NCI-H2196 treated with DMSO at 0.1 percent for 48 hours (cell line): ENCODE results near the gene THADA.

Experiments used
- DNase-seq: peaks from one replicate; lab custom pipeline; 2025; ENCODE audit not compliant: unreplicated experiment; lab: John Stamatoyannopoulos, UW

Gene THADA

GRCh38 chr2:43228756-43229659 lies 366.8 kb downstream of the THADA start:
- DNase-seq, result no peak

- DNase-seq, result no peak
Observed at GRCh38 chr2:43228321-43228751, 367.5 kb downstream of the THADA start.

GRCh38 chr2:43227830-43228281 lies 368.0 kb downstream of the THADA start:
- no peak for DNase-seq

DNA sequence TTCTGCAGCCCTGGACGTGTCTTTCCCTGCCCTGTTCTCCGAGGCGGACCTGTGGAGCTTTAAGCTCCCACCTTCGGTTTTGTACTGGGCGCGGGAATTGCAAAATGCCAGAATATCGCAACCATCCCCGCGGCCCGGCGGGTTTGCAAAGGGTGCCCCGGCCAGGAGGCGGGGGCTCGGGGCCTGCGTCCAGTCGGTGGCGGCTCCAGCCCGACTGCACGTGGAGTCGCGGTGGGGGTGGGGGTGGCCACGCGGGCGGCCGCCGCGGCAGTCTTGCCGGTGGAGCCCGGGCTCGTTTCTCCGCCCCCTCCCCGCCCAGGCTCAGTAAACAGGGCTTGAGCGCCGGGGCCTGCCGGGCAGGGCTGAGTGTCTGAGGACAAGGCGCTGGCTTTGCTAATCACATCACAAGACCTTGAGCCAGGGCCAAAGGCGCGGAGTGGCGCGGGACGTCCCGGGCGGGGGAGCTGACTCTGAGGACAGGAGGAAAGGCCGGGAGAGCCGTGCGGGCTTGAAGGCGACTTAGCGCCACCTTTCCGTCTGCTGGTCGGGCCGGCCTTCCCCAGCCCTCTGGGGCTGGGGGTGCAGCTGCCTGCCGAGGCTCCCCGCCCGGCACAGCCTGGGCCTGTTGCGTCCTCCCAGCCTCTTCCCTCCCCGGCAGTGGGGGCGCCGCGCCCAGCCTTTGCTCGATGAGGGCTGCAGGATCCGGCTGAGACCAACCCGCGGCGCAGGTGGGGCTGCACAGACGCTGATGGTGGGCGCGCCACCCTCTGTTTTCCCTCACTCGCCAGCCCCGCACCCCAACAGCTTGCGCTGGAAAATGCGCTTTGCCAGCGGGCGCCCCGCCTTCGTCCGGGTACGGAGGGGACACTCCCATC lies 368.6 kb downstream of the THADA start:
- peak; percentile 38 for DNase-seq

DNA sequence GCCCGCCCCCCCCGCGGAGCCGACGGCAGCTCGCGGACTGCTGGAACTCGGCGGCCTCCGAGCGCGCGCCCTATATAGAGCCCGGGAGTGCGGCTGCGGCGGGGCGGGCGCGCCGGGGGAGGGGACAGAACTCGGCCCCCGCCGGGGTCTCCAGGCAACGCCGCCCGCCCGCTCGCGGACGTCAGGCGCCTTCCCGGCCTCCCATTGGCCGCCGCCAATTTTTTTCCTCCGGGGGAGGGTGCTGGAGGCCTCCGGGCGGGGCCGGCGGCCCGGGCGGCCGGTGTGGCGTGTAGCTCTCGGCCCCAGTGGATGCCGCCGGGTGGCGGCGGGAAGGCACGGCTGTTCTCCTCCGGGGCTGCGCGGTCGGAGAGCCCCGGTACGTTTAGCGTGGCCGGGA lies 369.3 kb downstream of the THADA start, which contains the start of gene ZFP36L2:
Gene ZFP36L2 (minus strand): TSS at position 49 of the 397 bp plus-strand sequence. CDS start 291 bp downstream, outside the sequence.
- peak; percentile 83 for DNase-seq

- DNase-seq, result no peak
Observed at GRCh38 chr2:43225788-43226557, 369.9 kb downstream of the THADA start.

DNA sequence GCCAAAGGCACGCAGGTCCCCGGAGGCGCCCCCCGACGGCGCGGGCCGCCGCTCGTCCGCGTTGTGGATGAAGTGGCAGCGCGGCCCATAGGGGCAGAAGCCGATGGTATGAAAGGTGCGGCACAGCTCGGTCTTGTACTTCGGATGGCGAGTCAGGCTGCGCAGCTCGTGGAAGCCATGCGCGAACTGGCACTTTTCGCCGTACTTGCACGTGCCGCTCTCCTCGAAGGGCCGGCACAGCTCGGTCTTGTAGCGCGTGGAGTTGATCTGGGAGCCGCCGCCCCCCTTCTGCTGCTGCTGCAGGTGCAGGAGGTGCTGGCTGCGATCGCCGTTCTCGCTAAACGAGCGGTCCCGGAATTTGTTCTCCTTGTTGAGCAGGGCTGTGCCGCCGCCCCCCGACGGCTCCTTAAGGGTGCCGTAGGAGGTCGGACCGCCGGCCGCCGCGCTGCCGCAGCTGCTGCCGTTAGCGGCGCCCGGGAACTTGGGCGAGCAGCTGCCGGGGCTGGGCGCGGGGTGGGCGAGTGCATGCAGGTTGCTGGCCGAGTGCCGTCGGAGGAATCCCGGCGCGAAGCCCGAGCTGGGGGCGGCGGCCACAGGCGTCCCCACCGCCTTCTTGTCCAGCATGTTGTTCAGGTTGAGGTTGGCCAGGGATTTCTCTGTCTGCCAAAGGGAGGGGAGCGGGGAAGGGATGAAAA lies 370.6 kb downstream of the THADA start:
- DNase-seq, result no peak

- no peak for DNase-seq
Observed at GRCh38 chr2:43224571-43225092, 371.2 kb downstream of the THADA start.

DNA sequence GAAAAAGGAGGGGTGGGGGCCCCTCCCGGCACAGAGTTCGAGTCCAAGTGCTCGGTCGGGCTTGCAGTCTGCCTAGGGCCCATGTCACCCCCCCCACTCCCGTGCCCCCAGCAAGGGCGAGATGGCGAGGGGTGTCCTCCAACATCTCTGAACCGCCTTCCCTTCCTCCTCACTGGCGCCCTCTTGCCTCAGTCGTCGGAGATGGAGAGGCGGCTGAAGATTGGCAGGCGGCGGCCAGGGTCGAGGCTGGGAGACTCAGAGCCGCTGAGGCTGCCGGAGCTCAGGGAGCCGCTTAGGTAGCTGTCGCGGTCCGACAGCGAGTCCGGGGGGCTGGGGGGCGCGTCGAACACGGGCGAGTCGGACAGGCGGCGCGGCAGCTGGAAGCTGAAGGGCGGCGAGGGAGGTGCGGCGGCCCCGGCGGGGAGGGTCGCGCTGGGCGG lies 371.7 kb downstream of the THADA start:
- no peak for DNase-seq

DNA sequence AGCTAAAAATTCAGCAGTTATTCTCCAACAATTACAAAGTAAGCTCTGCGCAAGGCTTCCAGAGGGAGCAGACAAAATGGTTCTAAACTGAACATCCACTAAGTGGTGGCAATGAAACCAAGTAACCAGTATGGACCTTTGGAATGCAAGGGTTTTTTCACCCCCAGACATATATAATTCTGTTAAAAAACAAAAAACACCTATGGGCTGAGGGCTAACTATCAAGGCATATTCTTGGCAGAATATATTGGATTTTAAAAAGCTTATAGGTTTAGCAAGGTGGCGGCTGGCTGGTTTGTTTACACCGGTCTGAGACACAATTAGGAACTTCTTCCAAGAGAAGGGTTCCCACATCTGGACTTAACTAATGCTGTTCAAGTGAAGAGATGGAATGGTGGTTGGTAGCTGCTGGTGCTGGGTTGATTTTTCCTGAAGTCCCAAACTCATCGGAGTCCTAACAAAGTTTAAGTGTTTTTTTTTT lies 372.3 kb downstream of the THADA start:
- no peak for DNase-seq

GRCh38 chr2:43222475-43223309 lies 373.1 kb downstream of the THADA start:
- DNase-seq, result no peak

DNA sequence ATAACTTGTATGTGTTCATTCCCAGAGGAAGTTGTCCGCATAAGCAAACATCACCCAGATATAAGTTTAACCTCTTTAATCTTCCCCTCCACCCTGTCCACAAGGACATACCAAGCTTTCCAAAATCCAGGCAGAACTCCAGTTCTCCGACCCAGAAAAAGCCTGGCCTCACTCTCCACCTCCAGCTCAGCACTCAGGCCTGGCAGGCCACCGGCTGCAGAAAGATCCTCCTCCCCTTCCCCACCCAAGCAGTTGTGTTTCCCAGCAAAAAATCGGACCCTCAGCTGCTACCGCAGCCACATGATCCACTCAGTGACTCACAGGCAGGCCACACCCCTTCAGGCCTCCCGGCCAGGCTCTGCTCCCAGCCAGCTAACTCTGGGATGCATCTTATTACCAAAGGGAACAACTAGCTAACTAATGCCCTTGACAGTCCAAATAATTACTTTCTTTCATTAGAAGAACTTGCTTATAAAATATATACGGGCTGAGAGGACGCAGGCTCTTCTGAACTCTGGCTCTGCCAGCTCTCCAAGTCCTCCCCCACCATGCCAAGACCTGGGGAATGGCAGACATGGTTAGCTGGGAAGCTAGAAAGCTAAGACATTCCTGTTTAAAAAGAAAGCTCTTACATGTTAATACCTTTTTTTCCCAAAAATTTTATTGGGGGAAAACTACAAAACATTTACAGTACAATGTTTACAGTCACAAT lies 373.9 kb downstream of the THADA start:
- peak; percentile 51 for DNase-seq

- DNase-seq, result no peak
Observed at GRCh38 chr2:43221124-43221762, 374.6 kb downstream of the THADA start.

GRCh38 chr2:43220760-43221123 lies 375.1 kb downstream of the THADA start:
- no peak for DNase-seq

- DNase-seq, result no peak
Observed at GRCh38 chr2:43220229-43220751, 375.5 kb downstream of the THADA start.

GRCh38 chr2:43219383-43220228 lies 376.2 kb downstream of the THADA start:
- DNase-seq, result peak; percentile 76
